Gastrocnemius medialis (tissue), 4 donors: ENCODE results near the gene UNC5B. TPM values are rescaled to one million over a fixed set of nuclear protein-coding genes. Genes with fewer than 3 reads are reported as not detected.

ENCODE experiments used
- ATAC-seq, 2 donors: fragments of 150-250 bp; one replicate each; pipeline ENCODE4 v1.9.1; 2016
- DNase-seq, 2 donors: peaks; one replicate each; pipeline ENCODE4 v3.0.0-alpha.2; 2019
- H3K27ac ChIP-seq, 4 donors: fragments of 200-600 bp; sonication (generic); 1 replicate in 1 of 4; 2 replicates in 3 of 4; pipeline ENCODE4 v1.5.1; 2016 to 2018; ENCODE audit warnings: mild to moderate bottlenecking in 2 of 4, moderate library complexity in 1 of 4
- H3K27me3 ChIP-seq, 3 donors: fragments of 200-600 bp; sonication (generic) in 2 of 3; 1 replicate in 1 of 3; 2 replicates in 2 of 3; pipeline versions ENCODE4 v1.5.1 to v1.6.0; 2016 to 2019; ENCODE audit warnings: mild to moderate bottlenecking in 1 of 3, moderate library complexity in 1 of 3
- H3K36me3 ChIP-seq, 2 donors: fragments of 200-600 bp; sonication (generic) in 1 of 2; one replicate each; pipeline ENCODE4 v1.5.1; 2017 to 2018
- H3K4me1 ChIP-seq, 2 donors: fragments of 200-600 bp; sonication (generic) in 1 of 2; one replicate each; pipeline ENCODE4 v1.5.1; 2016 to 2017; ENCODE audit warnings: mild to moderate bottlenecking in 2 of 2
- H3K4me3 ChIP-seq, 4 donors: fragments of 200-600 bp; sonication (generic) in 3 of 4; 1 replicate in 1 of 4; 2 replicates in 3 of 4; pipeline ENCODE4 v1.5.1; 2016 to 2019; ENCODE audit warnings: mild to moderate bottlenecking in 2 of 4
- H3K9me3 ChIP-seq, 3 donors: fragments of 200-600 bp; sonication (generic) in 2 of 3; 1 replicate in 1 of 3; 2 replicates in 2 of 3; pipeline ENCODE4 v1.5.1; 2016 to 2019
- POLR2A ChIP-seq, 2 donors: fragments of 450-650 bp; IDR thresholded peaks; one replicate each; pipeline ENCODE4 v1.6.1; 2017; ENCODE audit warnings: antibody characterized with exemption in 2 of 2, mild to moderate bottlenecking in 2 of 2, moderate library complexity in 2 of 2
- in situ Hi-C, 4 donors: fragments of 200-750 bp; cut with MboI; loops; one replicate each; pipeline versions ENCODE4 v1.15.0 to v1.8.0; 2017; ENCODE audit warnings: low sequenced_read_pairs in 4 of 4
- intact Hi-C: fragments of 100-400 bp; cut with DNase I; formaldehyde crosslinking; loops from one replicate; pipeline ENCODE4 v1.15.1; 2023; ENCODE audit warnings: low total_unique reads
- total RNA-seq, 4 donors: library from RNA; depleted of rRNA; stranded (reverse); fragments of >200 nt; gene quantifications; one replicate each; pipeline versions ENCODE4 v1.1.0 to v1.2.3, GENCODE V29; 2016
- TF ChIP-seq, protein P1 (sequence below), 5 experiments: fragments of 450-650 bp in 3 of 5; fragments of 200-600 bp in 2 of 5; sonication (generic) in 2 of 5; IDR thresholded peaks in 4 of 5; conservative IDR thresholded peaks in 1 of 5; 1 replicate in 4 of 5; 2 replicates in 1 of 5; pipeline ENCODE4 v1.5.1; 2016 to 2019; ENCODE audit warnings: antibody characterized with exemption in 5 of 5, mild to moderate bottlenecking in 3 of 5, moderate library complexity in 3 of 5

Gene UNC5B
- total RNA-seq, 4 donors from 2014 or later, result 0.65 to 1.2 (median 0.90) TPM

DNA sequence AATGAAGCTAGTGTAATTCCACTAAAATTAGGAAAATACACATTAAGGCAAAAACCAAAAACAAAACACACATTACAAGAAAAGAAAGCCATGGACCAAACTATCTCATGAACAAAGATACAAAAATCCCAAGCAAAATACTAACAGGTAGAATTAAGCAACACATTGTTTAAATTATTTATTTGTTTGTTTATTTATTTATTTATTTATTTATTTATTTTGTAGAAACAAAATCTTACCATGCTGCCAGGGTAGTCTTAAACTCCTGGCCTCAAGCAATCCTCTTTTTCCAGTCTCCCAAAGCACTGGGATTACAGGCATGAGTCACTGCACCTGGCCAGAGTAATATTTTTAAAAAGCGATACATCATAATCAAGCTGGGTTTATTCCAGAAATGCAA is 99.8 kb downstream of the UNC5B start:
- ATAC-seq (no peak), DNase-seq (no peak)
- no peaks in the 10 kb centered on the region for H3K36me3 ChIP-seq
- H3K27me3 ChIP-seq, result no peaks in the 10 kb centered on the region
- H3K9me3 ChIP-seq, result no peaks in the 10 kb centered on the region
- intact Hi-C loops (loop anchor here (5.0 kb wide), 2 partner anchors 385 to 400 kb away; no protein-coding TSS in a partner anchor), in situ Hi-C loops (loop anchor here (5.0 to 25.0 kb wide), 8 partner anchors 70 to 503 kb away; no protein-coding TSS in a partner anchor)
- no peak overlapping the region for H3K4me3 ChIP-seq
- no peak overlapping the region for H3K27ac ChIP-seq
- peaks cover 7 to 11% of the 10 kb centered on the region in 2 donors for H3K4me1 ChIP-seq
- TF ChIP-seq POLR2A (IDR thresholded peaks at IDR 0.05), result no peak
- TF ChIP-seq, protein P1, sequence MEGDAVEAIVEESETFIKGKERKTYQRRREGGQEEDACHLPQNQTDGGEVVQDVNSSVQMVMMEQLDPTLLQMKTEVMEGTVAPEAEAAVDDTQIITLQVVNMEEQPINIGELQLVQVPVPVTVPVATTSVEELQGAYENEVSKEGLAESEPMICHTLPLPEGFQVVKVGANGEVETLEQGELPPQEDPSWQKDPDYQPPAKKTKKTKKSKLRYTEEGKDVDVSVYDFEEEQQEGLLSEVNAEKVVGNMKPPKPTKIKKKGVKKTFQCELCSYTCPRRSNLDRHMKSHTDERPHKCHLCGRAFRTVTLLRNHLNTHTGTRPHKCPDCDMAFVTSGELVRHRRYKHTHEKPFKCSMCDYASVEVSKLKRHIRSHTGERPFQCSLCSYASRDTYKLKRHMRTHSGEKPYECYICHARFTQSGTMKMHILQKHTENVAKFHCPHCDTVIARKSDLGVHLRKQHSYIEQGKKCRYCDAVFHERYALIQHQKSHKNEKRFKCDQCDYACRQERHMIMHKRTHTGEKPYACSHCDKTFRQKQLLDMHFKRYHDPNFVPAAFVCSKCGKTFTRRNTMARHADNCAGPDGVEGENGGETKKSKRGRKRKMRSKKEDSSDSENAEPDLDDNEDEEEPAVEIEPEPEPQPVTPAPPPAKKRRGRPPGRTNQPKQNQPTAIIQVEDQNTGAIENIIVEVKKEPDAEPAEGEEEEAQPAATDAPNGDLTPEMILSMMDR (IDR thresholded peaks at IDR 0.05 in 4 of 5, conservative IDR thresholded peaks at IDR 0.05 in 1 of 5), result no peak

DNA sequence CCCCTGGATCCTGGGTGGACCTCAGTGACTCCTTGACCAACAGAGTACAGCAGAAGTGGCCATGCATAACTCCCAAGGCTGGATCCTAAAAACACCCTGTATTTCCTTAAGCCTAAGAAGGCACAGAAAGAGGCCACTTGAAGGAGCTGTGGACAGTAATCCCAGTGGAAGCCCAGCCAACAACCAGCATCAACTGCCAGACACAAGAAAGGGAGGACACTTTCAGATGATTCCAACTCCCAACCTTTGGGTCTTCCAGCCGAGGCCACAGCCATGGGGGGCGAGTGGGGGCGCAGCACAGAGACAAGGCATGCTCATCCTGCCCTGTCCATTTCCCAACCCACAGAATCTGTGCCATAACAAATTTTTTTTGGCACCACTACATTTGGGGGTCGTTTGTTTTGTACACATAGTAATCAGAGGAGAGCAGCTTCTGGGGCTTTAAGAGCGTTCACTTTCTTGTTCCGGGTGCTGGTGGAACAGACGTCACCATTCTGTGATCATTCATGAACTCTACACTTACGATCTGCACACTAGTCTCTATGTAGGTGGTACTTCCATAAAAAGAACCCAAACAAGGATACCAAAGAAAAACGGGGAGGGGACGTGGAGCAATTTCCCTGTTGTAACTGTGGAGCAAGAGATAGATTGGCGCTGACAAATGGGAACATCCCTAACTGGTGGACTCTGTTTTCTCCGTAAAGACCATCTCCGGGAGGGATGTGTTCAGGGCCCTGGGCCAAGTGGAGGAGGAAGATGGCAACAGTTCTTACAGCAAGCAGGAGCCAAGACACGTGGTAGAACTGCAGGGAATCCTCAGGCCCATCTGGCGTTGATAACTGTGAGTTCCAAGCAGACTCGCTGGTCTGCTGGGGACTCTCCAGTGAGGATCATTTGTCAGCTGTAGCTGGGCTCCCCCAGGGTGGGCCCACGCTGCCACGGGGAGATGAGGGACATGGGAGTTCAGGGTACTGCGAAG is 100.7 kb downstream of the UNC5B start:
- Histone ChIP-seq H3K4me1 (peaks cover 7 to 11% of the 10 kb centered on the region in 2 donors), H3K36me3 (no peaks in the 10 kb centered on the region), H3K27ac (peak overlapping the region in 3 of 4 donors; percentile 18 to 59 (median 34)), H3K27me3 (no peaks in the 10 kb centered on the region), H3K4me3 (peak overlapping the region in 1 of 4 donors; percentile 2), H3K9me3 (no peaks in the 10 kb centered on the region)
- intact Hi-C loops, result loop anchor here (5.0 kb wide), 2 partner anchors 384 to 399 kb away; no protein-coding TSS in a partner anchor
- DNase-seq (peak; percentile 15 to 59), ATAC-seq (peak; percentile 59 to 73)
- in situ Hi-C loops, result loop anchor here (5.0 to 25.0 kb wide), 8 partner anchors 69 to 502 kb away; no protein-coding TSS in a partner anchor
- TF ChIP-seq, protein P1 (IDR thresholded peaks at IDR 0.05 in 4 of 5, conservative IDR thresholded peaks at IDR 0.05 in 1 of 5), result no peak
- TF ChIP-seq POLR2A (IDR thresholded peaks at IDR 0.05), result no peak

DNA sequence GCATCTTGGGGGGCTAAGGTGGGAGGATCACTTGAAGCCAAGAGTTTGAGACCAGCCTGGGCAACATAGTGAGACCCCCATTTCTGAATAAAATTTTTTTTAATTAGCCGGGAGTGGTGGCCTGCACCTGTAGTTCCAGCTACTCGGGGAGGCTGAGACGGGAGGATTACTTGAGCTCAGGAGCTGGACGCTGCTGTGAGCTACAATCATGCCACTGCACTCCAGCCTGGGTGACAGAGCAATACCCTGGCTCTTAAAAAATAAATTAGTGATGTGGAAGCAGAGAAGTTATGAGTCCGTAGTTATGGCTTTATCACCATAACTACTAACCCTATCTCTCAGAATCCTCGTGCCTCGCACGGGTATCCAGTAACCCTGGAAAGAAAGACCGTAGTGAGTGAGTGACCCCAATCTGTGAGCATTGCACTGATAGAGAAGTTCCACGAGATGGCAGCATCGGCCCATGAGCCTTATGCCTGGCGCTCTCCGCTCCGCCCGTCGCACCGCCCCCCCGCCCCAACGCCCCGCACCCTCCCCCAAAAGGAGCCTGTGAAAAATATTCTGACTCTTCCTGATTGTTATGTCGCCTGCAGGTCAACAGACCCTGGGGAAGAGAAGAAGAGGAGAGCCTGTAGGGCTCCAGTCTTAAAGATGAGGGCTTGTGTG is 101.8 kb downstream of the UNC5B start:
- intact Hi-C loops, result loop anchor here (1.0 to 5.0 kb wide), 3 partner anchors 256 to 398 kb away; no protein-coding TSS in a partner anchor
- H3K36me3 ChIP-seq, result no peaks in the 10 kb centered on the region
- H3K27me3 ChIP-seq, result no peaks in the 10 kb centered on the region
- H3K9me3 ChIP-seq, result no peaks in the 10 kb centered on the region
- peak overlapping the region in 1 of 4 donors; percentile 25 for H3K4me3 ChIP-seq
- no peak for TF ChIP-seq POLR2A (IDR thresholded peaks at IDR 0.05)
- TF ChIP-seq, protein P1 (IDR thresholded peaks at IDR 0.05 in 4 of 5, conservative IDR thresholded peaks at IDR 0.05 in 1 of 5), result peak; percentile 39 to 96 (median 83)
- in situ Hi-C loops, result loop anchor here (5.0 to 25.0 kb wide), 8 partner anchors 68 to 501 kb away; no protein-coding TSS in a partner anchor
- H3K4me1 ChIP-seq, result peaks cover 11% of the 10 kb centered on the region in 2 donors
- DNase-seq (peak in 1 of 2 donors; percentile 35), ATAC-seq (peak; percentile 54 to 62)
- peak overlapping the region in 2 of 4 donors; percentile 18 to 59 for H3K27ac ChIP-seq

DNA sequence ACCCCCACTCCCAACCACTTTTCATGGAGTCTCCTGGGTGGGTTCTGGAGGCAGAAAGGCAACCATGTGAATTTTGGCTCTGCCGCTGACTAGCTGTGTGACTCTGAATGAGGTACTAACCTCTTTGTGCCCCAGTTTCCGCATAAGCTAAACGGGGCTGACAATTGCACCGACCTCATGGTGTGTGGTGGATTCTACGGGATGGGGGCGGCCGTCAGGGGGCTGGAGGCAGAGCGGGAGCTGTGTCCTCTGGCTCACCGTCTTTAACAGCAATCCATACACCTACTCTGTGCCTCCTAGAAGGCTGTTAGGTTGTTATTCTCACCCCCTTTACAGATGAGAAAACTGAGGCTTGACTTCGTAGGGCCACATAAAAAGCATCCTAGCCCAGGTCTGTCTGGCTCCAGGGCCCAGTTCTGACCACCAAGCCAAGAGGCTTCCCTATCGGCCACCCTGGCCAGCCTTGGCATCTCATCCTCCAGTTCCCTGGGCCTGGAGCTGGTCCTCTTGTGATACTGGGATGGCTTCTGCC is 102.4 kb downstream of the UNC5B start:
- Histone ChIP-seq H3K4me1 (peaks cover 11 to 14% of the 10 kb centered on the region in 2 donors), H3K36me3 (no peaks in the 10 kb centered on the region), H3K27ac (no peak overlapping the region), H3K4me3 (peak overlapping the region in 1 of 4 donors; percentile 25), H3K27me3 (no peaks in the 10 kb centered on the region), H3K9me3 (no peaks in the 10 kb centered on the region)
- intact Hi-C loops, result loop anchor here (1.0 to 5.0 kb wide), 7 partner anchors 163 to 583 kb away; partner anchors contain the start of gene VSIR
- no peak for ATAC-seq
- no peak for TF ChIP-seq POLR2A (IDR thresholded peaks at IDR 0.05)
- TF ChIP-seq, protein P1 (IDR thresholded peaks at IDR 0.05 in 4 of 5, conservative IDR thresholded peaks at IDR 0.05 in 1 of 5), result no peak
- DNase-seq, result no peak
- in situ Hi-C loops, result loop anchor here (5.0 to 25.0 kb wide), 8 partner anchors 68 to 500 kb away; no protein-coding TSS in a partner anchor
